Adrenal gland (tissue), 5 donors: ENCODE data around the gene LPAR4.

Source experiments
- CTCF ChIP-seq, 6 experiments: fragments of 450-650 bp in 4 of 6; fragments of 200-600 bp in 2 of 6; sonication (generic) in 1 of 6; IDR thresholded peaks; 1 replicate in 5 of 6; 2 replicates in 1 of 6; pipeline versions ENCODE4 v1.5.1 to v1.8.0; 2016 to 2021; ENCODE audit warnings: antibody characterized with exemption in 6 of 6, mild to moderate bottlenecking in 2 of 6, moderate library complexity in 1 of 6
- POLR2A ChIP-seq, 2 donors: fragments of 450-650 bp; IDR thresholded peaks; one replicate each; pipeline ENCODE4 v1.6.1; 2017; ENCODE audit warnings: antibody characterized with exemption in 2 of 2, mild to moderate bottlenecking in 2 of 2, moderate library complexity in 1 of 2
- donor health status: DM: no; HTN: no; CAD: no.

DNA sequence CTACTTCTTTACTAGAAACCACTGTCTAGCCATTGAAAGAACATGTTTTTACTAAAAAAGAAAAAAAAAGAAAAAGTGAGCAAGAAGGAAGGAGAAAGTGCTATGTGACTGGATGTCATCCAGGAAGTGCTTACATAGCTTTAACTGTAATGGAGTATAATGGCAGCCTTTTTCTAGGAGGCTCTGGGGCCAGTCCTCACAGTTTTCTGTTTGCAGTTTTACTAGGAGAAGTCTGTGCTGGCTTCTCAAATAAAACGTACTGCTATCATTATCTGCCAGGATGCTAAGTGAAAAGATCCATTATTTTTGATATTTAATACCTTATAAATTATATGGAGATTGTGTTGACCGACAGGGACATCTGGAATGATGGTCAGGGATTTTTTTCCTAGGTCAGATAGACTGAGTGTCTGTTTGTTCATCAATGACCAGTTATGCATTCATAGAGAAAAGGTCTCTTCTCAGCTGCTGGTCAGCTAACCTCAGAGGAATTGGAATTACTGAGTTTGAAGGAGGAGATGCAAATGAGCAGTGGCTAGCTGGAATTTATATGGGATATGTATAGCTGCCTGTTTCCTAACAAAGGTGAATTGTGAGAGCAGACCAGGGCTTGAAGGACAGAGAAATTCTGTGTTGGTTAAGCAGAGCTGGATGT lies 21.7 kb downstream of the LPAR4 start:
- TF ChIP-seq POLR2A (IDR thresholded peaks at IDR 0.05) (no peak), CTCF (IDR thresholded peaks at IDR 0.05) (no peak)
